Renal cortical epithelial cell (primary cell): ENCODE results near the gene PCBP3. TPM values are rescaled to one million over a fixed set of nuclear protein-coding genes. Genes with fewer than 3 reads are reported as not detected.
"Not testable (repeated sequence)": the region's sequence is repeated elsewhere in the genome, so short reads cannot be mapped to it uniquely, and the experiment has no call there.

Experiments
- DNase-seq: peaks from one replicate; pipeline ENCODE4 v3.0.0-alpha.2; 2011; ENCODE audit warnings: low read depth
- total RNA-seq: library from RNA; depleted of rRNA; stranded (reverse); fragments of >200 nt; gene quantifications from 2 replicates; pipeline ENCODE4 v1.2.3, GENCODE V29; 2014

PCBP3 gene
- total RNA-seq, 1 donor from 2014 or later: 0.15 TPM

GRCh38 chr21:45678790-45679189 is 35.3 kb downstream of the PCBP3 start:
- not testable (repeated sequence) for DNase-seq

- DNase-seq: no peak
These were observed 36.7 kb downstream of the PCBP3 start for GRCh38 chr21:45680215-45680614.

GRCh38 chr21:45695086-45695485 is 51.6 kb downstream of the PCBP3 start:
- no peak for DNase-seq

- DNase-seq: peak; percentile 2
These were observed 55.1 kb downstream of the PCBP3 start for GRCh38 chr21:45698493-45699184.

GRCh38 chr21:45699251-45699942 is 55.9 kb downstream of the PCBP3 start:
- no peak for DNase-seq

- DNase-seq: no peak
These were observed 56.4 kb downstream of the PCBP3 start for GRCh38 chr21:45699966-45700365.

- DNase-seq: no peak
These were observed 56.9 kb downstream of the PCBP3 start for GRCh38 chr21:45700461-45700860.

- no peak for DNase-seq
These were observed 61.0 kb downstream of the PCBP3 start for GRCh38 chr21:45704311-45705108.

GRCh38 chr21:45706299-45706698 is 62.8 kb downstream of the PCBP3 start:
- no peak for DNase-seq

GRCh38 chr21:45709173-45709572 is 65.6 kb downstream of the PCBP3 start:
- DNase-seq: no peak

GRCh38 chr21:45709696-45710268 is 66.3 kb downstream of the PCBP3 start:
- no peak for DNase-seq

GRCh38 chr21:45710306-45710705 is 66.8 kb downstream of the PCBP3 start:
- DNase-seq: not testable (repeated sequence)

GRCh38 chr21:45713613-45714012 is 70.1 kb downstream of the PCBP3 start:
- DNase-seq: no peak

GRCh38 chr21:45715441-45715840 is 71.9 kb downstream of the PCBP3 start:
- DNase-seq: no peak

GRCh38 chr21:45718413-45718812 is 74.9 kb downstream of the PCBP3 start:
- no peak for DNase-seq

- no peak for DNase-seq
These were observed 75.8 kb downstream of the PCBP3 start for GRCh38 chr21:45719177-45719802.

- not testable (repeated sequence) for DNase-seq
These were observed 76.7 kb downstream of the PCBP3 start for GRCh38 chr21:45720204-45720603.

GRCh38 chr21:45721671-45722070 is 78.1 kb downstream of the PCBP3 start:
- no peak for DNase-seq

- no peak for DNase-seq
These were observed 79.8 kb downstream of the PCBP3 start for GRCh38 chr21:45723049-45723958.

GRCh38 chr21:45724345-45724961 is 80.9 kb downstream of the PCBP3 start:
- DNase-seq: no peak
